GM18951 (cell line): ENCODE results near the gene COL6A1.

Source experiments
- POLR2A ChIP-seq: IDR thresholded peaks from 4 replicates; pipeline ENCODE4 v1.6.1; 2011; ENCODE audit warnings: mild to moderate bottlenecking; ENCODE audit not compliant: insufficient read length, insufficient read depth; ENCODE audit errors: extremely low read depth
- in situ Hi-C: fragments of 300-500 bp; cut with MboI; formaldehyde crosslinking; loops from one replicate; pipeline ENCODE4 v1.12.0; 2022; ENCODE audit warnings: low sequenced_read_pairs, mixed read lengths, inconsistent platforms; ENCODE audit not compliant: unreplicated experiment

COL6A1 gene

DNA sequence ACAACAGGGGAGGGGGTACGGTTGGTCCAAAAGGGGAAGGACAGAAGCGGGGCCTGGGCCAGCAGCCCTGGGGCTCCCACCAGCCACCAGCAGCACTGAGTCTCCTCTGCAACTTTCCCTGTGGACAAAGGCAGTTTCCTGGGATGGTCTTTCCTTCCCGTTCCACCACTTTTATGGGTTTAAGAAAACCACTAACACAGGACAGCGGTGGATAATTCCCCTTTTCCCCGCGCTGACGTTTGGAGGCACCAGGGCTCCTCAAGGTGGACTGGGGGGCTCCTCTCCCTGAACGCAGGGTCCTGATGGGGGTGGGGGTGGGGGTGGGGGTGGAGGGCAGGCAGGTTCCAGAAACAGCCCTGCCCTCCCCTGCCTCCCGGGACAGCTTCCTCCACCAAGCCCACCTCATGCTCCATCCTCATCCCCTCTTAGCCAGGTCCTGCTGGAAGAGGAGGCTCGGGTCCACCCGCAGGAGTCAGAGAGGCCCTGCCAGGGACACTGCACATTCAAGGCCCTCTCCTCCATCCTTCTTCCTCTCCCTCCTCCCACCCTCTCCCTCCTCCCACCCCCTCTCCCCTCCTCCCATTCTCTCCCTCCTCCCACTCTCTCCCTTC lies 4.8 kb upstream of the COL6A1 start:
- no peak for TF ChIP-seq POLR2A
- in situ Hi-C loops, result no loop called here

DNA sequence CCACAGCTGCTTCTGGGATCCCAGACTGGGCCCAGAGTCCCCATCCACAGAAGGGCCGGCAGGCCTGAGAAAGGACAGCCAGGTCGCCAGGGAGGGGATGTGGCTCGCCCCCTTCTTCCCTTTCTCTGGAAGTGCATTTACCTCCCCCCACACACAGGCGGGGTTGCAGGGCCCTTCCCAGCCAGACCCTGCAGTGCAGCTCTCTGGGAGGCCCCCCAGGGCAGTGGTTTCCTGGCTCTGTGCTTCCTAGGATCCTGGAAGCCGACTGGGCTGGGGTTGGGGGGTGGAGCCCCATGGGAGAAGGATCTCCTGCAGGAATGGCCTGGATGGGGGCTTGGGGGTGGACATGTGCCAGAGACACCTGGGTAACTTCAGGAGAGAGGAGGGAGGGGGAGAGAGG lies 4.2 kb upstream of the COL6A1 start:
- in situ Hi-C loops, result no loop called here
- TF ChIP-seq POLR2A, result no peak

DNA sequence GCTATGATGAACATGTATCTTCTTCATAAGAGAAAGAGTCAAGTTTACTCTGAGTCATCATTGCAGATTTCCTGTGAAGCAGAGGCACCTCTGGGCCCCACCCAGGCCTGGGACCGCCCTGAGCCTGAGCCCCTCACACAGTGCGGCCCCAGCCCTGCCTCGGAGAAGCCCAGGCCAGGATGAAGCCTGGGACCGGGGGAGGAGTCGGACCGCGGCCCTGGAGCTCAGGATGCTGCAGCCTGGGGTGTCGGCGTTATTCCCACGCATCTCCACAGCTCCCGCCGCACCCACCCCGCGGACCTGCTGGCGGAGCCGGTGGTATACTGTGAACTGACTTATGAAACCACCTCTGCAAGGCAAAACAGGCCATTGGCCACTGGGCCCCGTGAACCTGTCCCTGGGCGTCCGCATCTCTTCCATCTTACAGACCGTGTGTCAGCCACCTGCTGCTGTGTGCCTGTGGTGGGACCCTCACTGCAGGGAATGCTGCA lies 2.4 kb upstream of the COL6A1 start:
- TF ChIP-seq POLR2A, result no peak
- in situ Hi-C loops, result no loop called here

DNA sequence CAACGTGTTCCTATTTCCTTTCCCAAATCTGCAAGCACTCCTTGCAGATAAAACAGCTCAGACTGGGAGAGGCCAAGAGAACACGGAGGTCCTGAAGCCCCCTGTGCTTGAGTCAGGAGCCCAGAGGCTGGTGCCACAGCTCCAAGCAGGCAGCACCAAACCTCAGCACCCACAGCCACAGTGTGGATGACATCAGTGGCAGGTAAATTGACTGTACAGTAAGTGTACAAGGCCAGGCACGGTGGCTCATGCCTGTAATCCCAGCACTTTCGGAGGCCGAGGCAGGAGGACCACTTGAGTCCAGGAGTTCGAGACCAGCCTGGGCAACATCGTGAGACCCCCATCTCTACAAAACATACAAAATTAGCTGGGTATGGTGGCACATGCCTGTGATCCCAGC lies 1.9 kb upstream of the COL6A1 start:
- no peak for TF ChIP-seq POLR2A
- in situ Hi-C loops, result no loop called here

GRCh38 chr21:45980271-45980670 lies 1.3 kb upstream of the COL6A1 start:
- in situ Hi-C loops, result no loop called here
- no peak for TF ChIP-seq POLR2A

- no peak for TF ChIP-seq POLR2A
- in situ Hi-C loops, result no loop called here
Observed at GRCh38 chr21:45980697-45981096, 873 bp upstream of the COL6A1 start.

- TF ChIP-seq POLR2A, result no peak
- in situ Hi-C loops, result no loop called here
Observed at GRCh38 chr21:45982092-45982757, 655 bp downstream of the COL6A1 start.

DNA sequence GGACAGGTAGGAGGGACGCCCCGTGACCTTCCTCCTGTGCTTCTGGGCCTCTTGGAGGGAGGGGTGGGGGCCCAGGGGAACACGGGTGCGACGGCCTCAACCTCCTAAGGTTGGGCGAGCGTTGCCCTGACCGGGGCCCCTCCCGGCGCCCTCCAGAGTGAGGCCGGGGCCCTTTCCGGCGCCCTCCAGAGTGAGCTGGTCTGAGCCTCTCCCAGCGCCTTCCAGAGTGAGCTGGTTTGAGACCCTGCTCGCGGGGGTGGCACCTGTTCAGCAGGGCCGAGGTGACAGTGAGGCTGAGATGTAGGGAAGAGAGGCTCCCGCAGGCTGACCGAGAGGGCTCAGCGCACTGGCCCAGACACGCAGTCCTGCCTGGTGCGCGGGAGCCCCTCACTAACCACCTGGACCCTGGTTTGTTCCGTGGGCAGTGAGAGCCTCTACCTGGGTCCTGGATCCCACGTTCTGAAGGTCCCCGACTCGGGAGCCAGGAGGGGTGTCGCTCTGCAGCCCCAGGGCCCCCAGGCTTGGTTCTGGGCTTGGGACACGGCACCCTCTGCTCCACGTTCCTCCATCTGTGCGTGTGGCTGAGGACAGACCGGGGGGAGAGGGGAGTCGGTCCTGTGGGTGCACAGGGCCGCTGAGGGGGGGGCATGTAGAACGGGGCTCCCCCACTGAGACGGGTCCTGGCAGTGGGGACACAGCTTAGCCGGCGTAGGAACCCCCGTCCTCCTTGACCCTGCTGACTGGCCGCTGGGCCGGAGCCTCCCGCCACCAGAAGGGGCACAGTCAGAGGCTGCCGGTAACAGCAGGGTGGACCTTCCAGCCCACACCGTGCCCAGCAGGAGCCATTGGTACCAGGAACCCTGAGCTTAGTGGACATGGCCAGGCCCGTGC lies 1.4 kb downstream of the COL6A1 start:
- in situ Hi-C loops, result no loop called here
- no peak for TF ChIP-seq POLR2A

- no peak for TF ChIP-seq POLR2A
- in situ Hi-C loops, result no loop called here
Observed at GRCh38 chr21:45983649-45983965, 2.0 kb downstream of the COL6A1 start.

GRCh38 chr21:45983981-45984551 lies 2.5 kb downstream of the COL6A1 start:
- no peak for TF ChIP-seq POLR2A
- in situ Hi-C loops, result no loop called here

DNA sequence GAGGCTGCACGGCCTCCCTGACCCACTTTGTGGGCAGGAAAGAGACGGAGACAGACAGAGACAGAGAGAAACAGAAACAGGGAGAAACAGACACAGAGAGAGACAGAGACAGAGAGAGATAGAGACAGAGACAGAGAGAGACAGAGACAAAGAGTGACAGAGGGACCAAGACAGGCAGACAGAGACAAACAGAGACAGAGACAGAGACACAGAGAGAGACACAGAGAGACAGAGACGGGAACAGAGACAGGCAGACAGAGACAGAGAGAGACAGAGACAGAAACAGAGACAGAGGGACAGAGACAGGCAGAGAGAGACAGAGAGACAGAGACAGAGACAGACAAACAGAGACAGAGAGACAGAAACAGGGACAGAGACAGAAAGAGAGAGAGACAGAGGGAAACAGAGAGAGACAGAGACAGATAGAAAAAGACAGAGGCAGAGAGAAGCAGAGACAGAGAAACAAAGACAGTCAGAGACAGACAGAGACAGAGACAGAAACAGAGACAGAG lies 3.1 kb downstream of the COL6A1 start:
- TF ChIP-seq POLR2A, result no peak
- in situ Hi-C loops, result no loop called here

DNA sequence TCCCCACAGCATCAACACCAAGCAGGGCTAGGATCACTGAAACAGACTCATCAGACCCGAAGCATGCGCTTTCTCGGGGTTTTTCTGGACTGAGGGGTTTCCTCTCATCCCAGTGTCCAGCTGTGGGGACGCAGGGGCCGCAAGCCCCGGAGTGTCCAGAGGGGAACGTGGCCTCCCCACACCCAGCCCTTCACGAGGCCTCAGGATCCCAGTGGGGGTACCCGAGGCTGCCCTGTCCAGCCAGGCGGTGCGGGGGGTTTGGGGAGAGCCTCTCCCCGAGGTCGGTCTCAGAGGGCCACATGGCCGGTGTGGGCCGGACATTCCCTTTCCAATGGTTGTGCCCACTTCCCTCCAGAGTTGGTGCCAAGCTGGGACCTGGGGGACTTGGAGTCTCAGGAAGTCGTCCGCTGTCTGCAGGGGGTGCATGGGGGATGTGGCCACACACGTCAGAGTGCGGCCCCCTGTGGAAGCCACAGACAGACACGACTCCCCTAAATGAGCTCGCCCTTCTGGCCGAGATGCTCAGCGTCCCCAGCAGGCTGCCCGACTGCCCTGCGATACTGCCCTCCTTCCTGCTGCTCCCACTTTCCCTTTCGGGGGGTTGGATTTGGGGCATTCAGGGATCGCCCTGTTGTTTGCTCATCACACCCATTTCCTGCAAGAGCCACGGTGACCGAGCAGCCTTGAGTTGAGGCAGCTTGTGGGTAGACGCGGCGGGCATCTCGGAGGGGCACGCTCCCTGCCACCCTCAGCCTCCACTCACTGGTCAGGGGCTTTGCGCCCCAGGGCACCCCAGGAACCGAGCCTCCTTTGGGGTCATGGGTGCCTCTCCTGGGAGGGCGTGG lies 4.1 kb downstream of the COL6A1 start:
- in situ Hi-C loops, result no loop called here
- no peak for TF ChIP-seq POLR2A

DNA sequence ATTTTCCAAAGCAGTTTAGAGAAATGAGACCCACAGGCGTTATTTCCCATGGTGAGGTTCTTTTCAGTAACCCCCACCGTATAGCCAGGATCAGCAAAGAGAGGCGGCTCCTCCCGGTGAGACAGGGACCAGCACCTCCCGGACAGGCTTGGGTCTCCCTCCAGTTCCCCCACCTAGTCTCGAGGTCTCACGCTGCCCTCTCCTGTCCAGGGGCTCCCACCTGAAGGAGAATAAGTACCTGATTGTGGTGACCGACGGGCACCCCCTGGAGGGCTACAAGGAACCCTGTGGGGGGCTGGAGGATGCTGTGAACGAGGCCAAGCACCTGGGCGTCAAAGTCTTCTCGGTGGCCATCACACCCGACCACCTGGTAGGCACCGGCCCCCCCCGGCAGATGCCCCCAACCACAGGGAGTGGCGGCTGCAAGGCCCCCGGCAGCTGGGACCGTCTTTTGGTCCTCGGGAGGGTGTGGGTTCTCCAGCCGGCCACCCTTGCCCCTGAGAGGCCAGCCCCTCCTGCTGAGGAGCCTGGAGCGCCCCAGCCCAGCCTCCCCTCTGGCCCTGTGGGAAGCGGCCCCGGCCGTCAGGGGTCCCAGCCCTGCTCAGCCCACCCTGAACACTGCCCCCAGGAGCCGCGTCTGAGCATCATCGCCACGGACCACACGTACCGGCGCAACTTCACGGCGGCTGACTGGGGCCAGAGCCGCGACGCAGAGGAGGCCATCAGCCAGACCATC lies 4.9 kb downstream of the COL6A1 start:
- no peak for TF ChIP-seq POLR2A
- in situ Hi-C loops, result no loop called here
